ENCODE data around the gene DPP3.

DNA sequence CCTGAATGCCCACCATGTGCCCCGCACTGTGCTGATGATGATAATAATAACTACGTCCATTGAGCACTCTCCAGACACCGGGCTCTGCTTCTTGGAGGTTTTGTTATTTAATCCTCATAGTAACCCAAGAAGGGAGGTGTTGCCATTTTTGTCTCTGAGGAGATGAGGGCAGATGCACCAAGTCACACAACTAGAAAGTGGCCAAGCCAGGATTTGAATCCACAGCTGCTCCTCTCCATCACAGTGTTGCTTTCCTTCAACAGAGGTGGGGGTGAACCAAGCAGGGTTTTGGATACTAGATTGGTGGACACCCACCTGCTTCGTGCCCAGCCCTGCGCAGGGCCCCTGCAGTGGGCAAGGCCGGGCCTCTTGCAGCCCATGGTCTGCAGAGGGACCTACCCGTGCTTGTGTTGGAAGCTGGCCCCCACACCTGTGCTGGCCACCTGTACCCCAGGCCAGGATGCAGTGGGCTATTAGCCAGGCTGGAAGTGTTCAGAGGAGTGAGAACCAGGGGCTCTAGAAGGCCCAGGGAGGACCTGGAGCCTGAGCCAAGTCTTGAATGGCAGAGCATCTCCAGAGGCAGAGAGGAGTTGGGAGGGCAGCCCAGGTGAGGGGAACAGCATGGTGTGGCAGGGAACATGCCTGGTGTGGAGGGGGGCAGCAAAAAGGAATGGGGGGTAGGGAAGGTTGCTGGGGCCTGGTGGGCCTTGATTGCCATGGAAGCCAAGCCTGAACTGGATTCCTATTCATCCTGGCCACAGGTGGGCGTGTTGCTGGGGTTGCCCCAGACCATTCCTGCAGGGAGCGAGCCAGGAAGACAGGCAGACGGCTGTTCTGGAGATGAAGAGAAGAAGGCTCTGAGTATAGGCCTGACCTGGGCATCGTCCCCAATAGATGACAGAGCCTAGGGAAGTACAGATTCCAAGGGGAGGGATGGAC, 2.7 kb upstream of the DPP3 start:
- TF ChIP-seq ARNTL (CRISPR knock-in tag; IDR thresholded peaks at IDR 0.05; ENCODE audit: borderline replicate concordance, low read depth) (no peak), TCF4 (CRISPR knock-in tag; IDR thresholded peaks at IDR 0.05; ENCODE audit: borderline replicate concordance) (no peak), ZFP30 (CRISPR knock-in tag; IDR thresholded peaks at IDR 0.05) (no peak), OSR1 (CRISPR knock-in tag; IDR thresholded peaks at IDR 0.05) (no peak), SNAI2 (CRISPR knock-in tag; IDR thresholded peaks at IDR 0.05) (no peak)
- TF ChIP-seq, protein P1, sequence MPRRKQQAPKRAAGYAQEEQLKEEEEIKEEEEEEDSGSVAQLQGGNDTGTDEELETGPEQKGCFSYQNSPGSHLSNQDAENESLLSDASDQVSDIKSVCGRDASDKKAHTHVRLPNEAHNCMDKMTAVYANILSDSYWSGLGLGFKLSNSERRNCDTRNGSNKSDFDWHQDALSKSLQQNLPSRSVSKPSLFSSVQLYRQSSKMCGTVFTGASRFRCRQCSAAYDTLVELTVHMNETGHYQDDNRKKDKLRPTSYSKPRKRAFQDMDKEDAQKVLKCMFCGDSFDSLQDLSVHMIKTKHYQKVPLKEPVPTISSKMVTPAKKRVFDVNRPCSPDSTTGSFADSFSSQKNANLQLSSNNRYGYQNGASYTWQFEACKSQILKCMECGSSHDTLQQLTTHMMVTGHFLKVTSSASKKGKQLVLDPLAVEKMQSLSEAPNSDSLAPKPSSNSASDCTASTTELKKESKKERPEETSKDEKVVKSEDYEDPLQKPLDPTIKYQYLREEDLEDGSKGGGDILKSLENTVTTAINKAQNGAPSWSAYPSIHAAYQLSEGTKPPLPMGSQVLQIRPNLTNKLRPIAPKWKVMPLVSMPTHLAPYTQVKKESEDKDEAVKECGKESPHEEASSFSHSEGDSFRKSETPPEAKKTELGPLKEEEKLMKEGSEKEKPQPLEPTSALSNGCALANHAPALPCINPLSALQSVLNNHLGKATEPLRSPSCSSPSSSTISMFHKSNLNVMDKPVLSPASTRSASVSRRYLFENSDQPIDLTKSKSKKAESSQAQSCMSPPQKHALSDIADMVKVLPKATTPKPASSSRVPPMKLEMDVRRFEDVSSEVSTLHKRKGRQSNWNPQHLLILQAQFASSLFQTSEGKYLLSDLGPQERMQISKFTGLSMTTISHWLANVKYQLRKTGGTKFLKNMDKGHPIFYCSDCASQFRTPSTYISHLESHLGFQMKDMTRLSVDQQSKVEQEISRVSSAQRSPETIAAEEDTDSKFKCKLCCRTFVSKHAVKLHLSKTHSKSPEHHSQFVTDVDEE (CRISPR knock-in tag; IDR thresholded peaks at IDR 0.05), result no peak
- TF ChIP-seq, protein P2, sequence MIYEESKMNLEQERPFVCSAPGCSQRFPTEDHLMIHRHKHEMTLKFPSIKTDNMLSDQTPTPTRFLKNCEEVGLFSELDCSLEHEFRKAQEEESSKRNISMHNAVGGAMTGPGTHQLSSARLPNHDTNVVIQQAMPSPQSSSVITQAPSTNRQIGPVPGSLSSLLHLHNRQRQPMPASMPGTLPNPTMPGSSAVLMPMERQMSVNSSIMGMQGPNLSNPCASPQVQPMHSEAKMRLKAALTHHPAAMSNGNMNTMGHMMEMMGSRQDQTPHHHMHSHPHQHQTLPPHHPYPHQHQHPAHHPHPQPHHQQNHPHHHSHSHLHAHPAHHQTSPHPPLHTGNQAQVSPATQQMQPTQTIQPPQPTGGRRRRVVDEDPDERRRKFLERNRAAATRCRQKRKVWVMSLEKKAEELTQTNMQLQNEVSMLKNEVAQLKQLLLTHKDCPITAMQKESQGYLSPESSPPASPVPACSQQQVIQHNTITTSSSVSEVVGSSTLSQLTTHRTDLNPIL (CRISPR knock-in tag; IDR thresholded peaks at IDR 0.05; ENCODE audit: low read depth), result no peak
- TF ChIP-seq, protein P3, sequence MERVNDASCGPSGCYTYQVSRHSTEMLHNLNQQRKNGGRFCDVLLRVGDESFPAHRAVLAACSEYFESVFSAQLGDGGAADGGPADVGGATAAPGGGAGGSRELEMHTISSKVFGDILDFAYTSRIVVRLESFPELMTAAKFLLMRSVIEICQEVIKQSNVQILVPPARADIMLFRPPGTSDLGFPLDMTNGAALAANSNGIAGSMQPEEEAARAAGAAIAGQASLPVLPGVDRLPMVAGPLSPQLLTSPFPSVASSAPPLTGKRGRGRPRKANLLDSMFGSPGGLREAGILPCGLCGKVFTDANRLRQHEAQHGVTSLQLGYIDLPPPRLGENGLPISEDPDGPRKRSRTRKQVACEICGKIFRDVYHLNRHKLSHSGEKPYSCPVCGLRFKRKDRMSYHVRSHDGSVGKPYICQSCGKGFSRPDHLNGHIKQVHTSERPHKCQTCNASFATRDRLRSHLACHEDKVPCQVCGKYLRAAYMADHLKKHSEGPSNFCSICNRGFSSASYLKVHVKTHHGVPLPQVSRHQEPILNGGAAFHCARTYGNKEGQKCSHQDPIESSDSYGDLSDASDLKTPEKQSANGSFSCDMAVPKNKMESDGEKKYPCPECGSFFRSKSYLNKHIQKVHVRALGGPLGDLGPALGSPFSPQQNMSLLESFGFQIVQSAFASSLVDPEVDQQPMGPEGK (CRISPR knock-in tag; IDR thresholded peaks at IDR 0.05; ENCODE audit: borderline replicate concordance), result no peak
- TF ChIP-seq, protein P4, sequence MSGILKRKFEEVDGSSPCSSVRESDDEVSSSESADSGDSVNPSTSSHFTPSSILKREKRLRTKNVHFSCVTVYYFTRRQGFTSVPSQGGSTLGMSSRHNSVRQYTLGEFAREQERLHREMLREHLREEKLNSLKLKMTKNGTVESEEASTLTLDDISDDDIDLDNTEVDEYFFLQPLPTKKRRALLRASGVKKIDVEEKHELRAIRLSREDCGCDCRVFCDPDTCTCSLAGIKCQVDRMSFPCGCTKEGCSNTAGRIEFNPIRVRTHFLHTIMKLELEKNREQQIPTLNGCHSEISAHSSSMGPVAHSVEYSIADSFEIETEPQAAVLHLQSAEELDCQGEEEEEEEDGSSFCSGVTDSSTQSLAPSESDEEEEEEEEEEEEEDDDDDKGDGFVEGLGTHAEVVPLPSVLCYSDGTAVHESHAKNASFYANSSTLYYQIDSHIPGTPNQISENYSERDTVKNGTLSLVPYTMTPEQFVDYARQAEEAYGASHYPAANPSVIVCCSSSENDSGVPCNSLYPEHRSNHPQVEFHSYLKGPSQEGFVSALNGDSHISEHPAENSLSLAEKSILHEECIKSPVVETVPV (CRISPR knock-in tag; IDR thresholded peaks at IDR 0.05), result no peak

Measured in SK-N-SH treated with all-trans-retinoic acid at 6 μM for 48 hours (cell line).